Measurements from ENCODE around the gene KIF7. TPM values are rescaled to one million over a fixed set of nuclear protein-coding genes. Genes with fewer than 3 reads are reported as not detected.

KIF7 gene
- total RNA-seq, 1 donor from 2014 or later: 4.3 TPM

GRCh38 chr15:89614164-89614563 is 41.1 kb downstream of the KIF7 start:
- no peaks in the 10 kb centered on the region for H3K4me1 ChIP-seq
- no peak overlapping the region for H3K9ac ChIP-seq
- no peaks in the 10 kb centered on the region for H4K20me1 ChIP-seq (ENCODE audit: low read depth)
- H3K27me3 ChIP-seq: no peaks in the 10 kb centered on the region
- peaks cover 7% of the 10 kb centered on the region for H3K9me3 ChIP-seq (ENCODE audit: low read depth)
- H3K4me1 Mint-ChIP-seq: no peaks in the 10 kb centered on the region
- H3K4me2 ChIP-seq: no peak overlapping the region
- peaks cover 46% of the 10 kb centered on the region for H3K36me3 ChIP-seq
- peaks cover 6% of the 10 kb centered on the region for H3K79me2 ChIP-seq (ENCODE audit: low read depth)
- H2AFZ ChIP-seq (replicated peaks): no peak overlapping the region
- H3K4me3 ChIP-seq: no peak overlapping the region
- TF ChIP-seq EZH2 (IDR thresholded peaks at IDR 0.05) (no peak), CTCF (IDR thresholded peaks at IDR 0.05) (no peak), EZH2phosphoT487 (IDR thresholded peaks at IDR 0.05) (no peak)
- no peak overlapping the region for H3K4me3 Mint-ChIP-seq
- H3F3A ChIP-seq (ENCODE audit: low read depth): no peaks in the 10 kb centered on the region
- peaks cover 19% of the 10 kb centered on the region for H3K9me3 Mint-ChIP-seq
- DNase-seq (ENCODE audit: low spot score): no peak
- no peak overlapping the region for H3K27ac Mint-ChIP-seq
- H3K27me3 Mint-ChIP-seq (ENCODE audit: insufficient read depth, low read depth): no peaks in the 10 kb centered on the region
- H3K36me3 Mint-ChIP-seq: peaks cover 67% of the 10 kb centered on the region
- no peak overlapping the region for H3K27ac ChIP-seq

GRCh38 chr15:89613031-89613430 is 42.2 kb downstream of the KIF7 start:
- Mint-ChIP-seq H3K27me3 (ENCODE audit: insufficient read depth, low read depth) (no peaks in the 10 kb centered on the region), H3K9me3 (peaks cover 19% of the 10 kb centered on the region)

DNA sequence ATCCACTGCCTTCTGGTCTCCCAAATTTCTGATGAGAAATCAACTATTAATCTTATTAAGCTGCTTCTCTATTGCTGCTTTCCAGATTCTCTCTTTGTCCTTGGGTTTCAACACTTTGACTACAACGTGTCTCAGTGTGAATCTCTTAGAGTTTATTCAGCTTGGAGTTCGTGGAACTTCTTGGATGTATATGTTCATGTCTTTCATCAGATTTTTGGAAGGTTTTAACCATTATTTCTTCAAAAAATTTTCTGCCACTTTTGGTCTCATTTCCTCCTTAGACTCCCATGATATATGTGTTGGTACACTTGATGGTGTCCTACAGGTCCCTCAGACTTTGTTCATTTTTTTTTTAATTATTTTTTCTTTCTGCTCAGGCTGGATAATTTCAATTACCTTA is 44.0 kb downstream of the KIF7 start:
- no peaks in the 10 kb centered on the region for H4K20me1 ChIP-seq (ENCODE audit: low read depth)
- H3K9me3 ChIP-seq (ENCODE audit: low read depth): peaks cover 7% of the 10 kb centered on the region
- no peak overlapping the region for H3K4me2 ChIP-seq
- H3K4me1 ChIP-seq: no peaks in the 10 kb centered on the region
- H3K9ac ChIP-seq: no peak overlapping the region
- H3F3A ChIP-seq (ENCODE audit: low read depth): no peaks in the 10 kb centered on the region
- H3K9me3 Mint-ChIP-seq: peaks cover 19% of the 10 kb centered on the region
- TF ChIP-seq CTCF (IDR thresholded peaks at IDR 0.05): no peak
- no peak overlapping the region for H3K27ac Mint-ChIP-seq
- H3K27me3 ChIP-seq: no peaks in the 10 kb centered on the region
- H3K27me3 Mint-ChIP-seq (ENCODE audit: insufficient read depth, low read depth): no peaks in the 10 kb centered on the region
- peaks cover 61% of the 10 kb centered on the region for H3K36me3 ChIP-seq
- H3K4me3 Mint-ChIP-seq: no peak overlapping the region
- no peak overlapping the region for H3K4me3 ChIP-seq
- no peaks in the 10 kb centered on the region for H3K4me1 Mint-ChIP-seq
- no peak for DNase-seq (ENCODE audit: low spot score)
- peaks cover 62% of the 10 kb centered on the region for H3K36me3 Mint-ChIP-seq
- no peak overlapping the region for H2AFZ ChIP-seq (replicated peaks)
- H3K79me2 ChIP-seq (ENCODE audit: low read depth): peaks cover 6% of the 10 kb centered on the region
- H3K27ac ChIP-seq: no peak overlapping the region

More at GRCh38 chr15:89613031-89613430, 42.2 kb downstream of the KIF7 start:
- H3K36me3 Mint-ChIP-seq: peaks cover 67% of the 10 kb centered on the region
- TF ChIP-seq CTCF (IDR thresholded peaks at IDR 0.05) (no peak), EZH2 (IDR thresholded peaks at IDR 0.05) (no peak), EZH2phosphoT487 (IDR thresholded peaks at IDR 0.05) (no peak)
- H3K4me3 ChIP-seq: no peak overlapping the region
- no peaks in the 10 kb centered on the region for H3F3A ChIP-seq (ENCODE audit: low read depth)
- H3K4me3 Mint-ChIP-seq: no peak overlapping the region
- H3K9ac ChIP-seq: no peak overlapping the region
- no peaks in the 10 kb centered on the region for H3K4me1 ChIP-seq
- no peaks in the 10 kb centered on the region for H4K20me1 ChIP-seq (ENCODE audit: low read depth)
- H3K36me3 ChIP-seq: peaks cover 49% of the 10 kb centered on the region
- no peaks in the 10 kb centered on the region for H3K27me3 ChIP-seq
- peaks cover 7% of the 10 kb centered on the region for H3K9me3 ChIP-seq (ENCODE audit: low read depth)
- no peak overlapping the region for H3K27ac ChIP-seq
- no peak overlapping the region for H3K4me2 ChIP-seq
- no peaks in the 10 kb centered on the region for H3K4me1 Mint-ChIP-seq
- H3K79me2 ChIP-seq (ENCODE audit: low read depth): peaks cover 6% of the 10 kb centered on the region
- DNase-seq (ENCODE audit: low spot score): no peak
- no peak overlapping the region for H2AFZ ChIP-seq (replicated peaks)
- no peak overlapping the region for H3K27ac Mint-ChIP-seq
